Measurements from ENCODE around the gene TLR10. TPM values are rescaled to one million over a fixed set of nuclear protein-coding genes. Genes with fewer than 3 reads are reported as not detected.

TLR10 gene
- total RNA-seq, 1 donor from 2014 or later: 107 TPM

DNA sequence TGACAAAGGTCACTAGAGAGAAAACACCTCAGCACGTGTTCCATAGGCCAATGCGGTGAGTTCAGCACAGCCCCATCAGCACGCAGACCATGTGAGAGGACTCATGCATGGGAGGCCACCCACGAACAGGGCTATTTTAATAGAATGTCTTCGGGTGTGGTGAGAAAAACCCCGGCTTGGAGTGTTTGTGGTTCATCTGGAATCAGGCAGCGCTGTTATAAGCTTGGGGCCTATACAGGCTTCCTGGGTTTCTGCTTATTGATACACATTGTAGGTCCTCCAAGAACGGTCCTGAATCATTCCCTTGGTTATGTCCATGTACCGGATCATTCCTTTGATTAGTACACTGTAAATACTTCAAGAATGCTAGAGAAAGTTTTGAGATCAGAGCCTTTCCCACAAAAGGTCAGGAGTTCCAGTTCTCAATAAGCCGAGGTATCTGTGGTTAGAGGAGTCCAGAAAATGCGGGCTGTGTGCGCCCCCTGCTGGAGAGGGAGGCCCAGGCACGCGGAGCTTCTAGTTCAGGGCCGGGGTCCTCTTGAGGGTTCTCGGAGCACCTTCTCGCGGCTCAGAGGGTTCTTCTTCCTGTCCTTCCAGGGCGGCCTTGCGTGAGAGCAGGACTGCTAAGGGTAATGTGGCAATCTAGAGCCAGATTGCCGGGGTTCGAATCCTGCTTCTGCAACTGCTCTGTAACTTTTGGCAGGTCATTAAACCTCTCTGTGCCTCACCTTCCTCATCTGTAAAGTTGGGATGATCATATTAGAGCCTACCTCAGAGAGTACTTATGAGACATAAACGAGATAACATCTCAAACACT lies 51.8 kb downstream of the TLR10 start:
- POLR2A ChIA-PET: interaction anchor here (0.6 to 1.2 kb wide), 9 partner anchors 30 to 636 kb away, joined by 3 to 9 read pairs (median 3); partner anchors contain the start of gene TLR10
- H3K27ac Mint-ChIP-seq: peak overlapping the region; percentile 65
- ATAC-seq (ENCODE audit: low read depth): peak; percentile 89

DNA sequence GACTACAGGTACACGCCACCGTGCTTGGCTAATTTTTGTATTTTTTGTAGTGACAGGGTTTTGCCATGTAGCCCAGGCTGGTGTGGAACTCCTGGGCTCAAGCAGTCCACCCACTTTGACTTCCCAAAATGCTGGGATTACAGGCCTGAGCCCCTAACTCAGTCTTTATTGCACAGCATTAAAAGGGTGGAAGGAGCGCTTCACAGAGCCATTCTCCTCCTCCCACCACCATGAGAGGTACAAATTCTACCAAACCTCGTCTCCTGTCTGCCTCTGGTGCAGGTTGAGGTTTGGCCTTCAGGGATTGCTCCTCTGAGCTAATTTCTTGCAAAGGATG lies 52.3 kb downstream of the TLR10 start:
- TF ChIP-seq, protein P1, sequence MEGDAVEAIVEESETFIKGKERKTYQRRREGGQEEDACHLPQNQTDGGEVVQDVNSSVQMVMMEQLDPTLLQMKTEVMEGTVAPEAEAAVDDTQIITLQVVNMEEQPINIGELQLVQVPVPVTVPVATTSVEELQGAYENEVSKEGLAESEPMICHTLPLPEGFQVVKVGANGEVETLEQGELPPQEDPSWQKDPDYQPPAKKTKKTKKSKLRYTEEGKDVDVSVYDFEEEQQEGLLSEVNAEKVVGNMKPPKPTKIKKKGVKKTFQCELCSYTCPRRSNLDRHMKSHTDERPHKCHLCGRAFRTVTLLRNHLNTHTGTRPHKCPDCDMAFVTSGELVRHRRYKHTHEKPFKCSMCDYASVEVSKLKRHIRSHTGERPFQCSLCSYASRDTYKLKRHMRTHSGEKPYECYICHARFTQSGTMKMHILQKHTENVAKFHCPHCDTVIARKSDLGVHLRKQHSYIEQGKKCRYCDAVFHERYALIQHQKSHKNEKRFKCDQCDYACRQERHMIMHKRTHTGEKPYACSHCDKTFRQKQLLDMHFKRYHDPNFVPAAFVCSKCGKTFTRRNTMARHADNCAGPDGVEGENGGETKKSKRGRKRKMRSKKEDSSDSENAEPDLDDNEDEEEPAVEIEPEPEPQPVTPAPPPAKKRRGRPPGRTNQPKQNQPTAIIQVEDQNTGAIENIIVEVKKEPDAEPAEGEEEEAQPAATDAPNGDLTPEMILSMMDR (IDR thresholded peaks at IDR 0.05): no peak
- intact Hi-C loops (cut with micrococcal nuclease): loop anchor here (2.0 to 5.0 kb wide), 4 partner anchors 30 to 1128 kb away; partner anchors contain the start of gene TLR1
- Mint-ChIP-seq H3K9me3 (peaks cover 6% of the 10 kb centered on the region), H3K4me3 (peak overlapping the region; percentile 48), H3K36me3 (ENCODE audit: low read depth) (no peaks in the 10 kb centered on the region), H3K4me1 (peaks cover 31% of the 10 kb centered on the region), H3K27ac (peak overlapping the region; percentile 65), H3K27me3 (no peaks in the 10 kb centered on the region)
- ATAC-seq (ENCODE audit: low read depth): no peak
- DNase-seq: no peak
- ChIA-PET CTCF (interaction anchor here (0.7 to 5.6 kb wide), 13 partner anchors 12 to 661 kb away, joined by 3 to 92 read pairs (median 4); partner anchors contain the start of gene TLR10), POLR2A (interaction anchor here (0.6 to 1.2 kb wide), 9 partner anchors 30 to 635 kb away, joined by 3 to 9 read pairs (median 3); partner anchors contain the start of gene TLR10)

More for the DNA sequence above, 51.8 kb downstream of the TLR10 start:
- Mint-ChIP-seq H3K4me1 (peaks cover 31% of the 10 kb centered on the region), H3K27me3 (no peaks in the 10 kb centered on the region), H3K9me3 (peaks cover 6% of the 10 kb centered on the region), H3K36me3 (ENCODE audit: low read depth) (no peaks in the 10 kb centered on the region), H3K4me3 (peak overlapping the region; percentile 48)
- TF ChIP-seq, protein P1 (IDR thresholded peaks at IDR 0.05): no peak
- CTCF ChIA-PET: interaction anchor here (0.7 to 5.6 kb wide), 14 partner anchors 11 to 662 kb away, joined by 3 to 92 read pairs (median 4); partner anchors contain the start of gene TLR10
- peak; percentile 74 for DNase-seq
- intact Hi-C loops (cut with micrococcal nuclease): loop anchor here (1.0 to 5.0 kb wide), 8 partner anchors 30 to 1129 kb away; partner anchors contain the start of gene TLR1

- H3K4me3 Mint-ChIP-seq: no peak overlapping the region
- H3K9me3 Mint-ChIP-seq: peaks cover 3% of the 10 kb centered on the region
- ChIA-PET CTCF (interaction anchor here (1.1 to 5.6 kb wide), 2 partner anchors 54 to 549 kb away, joined by 4 to 92 read pairs; no protein-coding TSS in a partner anchor), POLR2A (no interaction called here)
- H3K36me3 Mint-ChIP-seq (ENCODE audit: low read depth): no peaks in the 10 kb centered on the region
- ATAC-seq (ENCODE audit: low read depth): no peak
- no peaks in the 10 kb centered on the region for H3K27me3 Mint-ChIP-seq
- H3K4me1 Mint-ChIP-seq: peaks cover 21% of the 10 kb centered on the region
- no peak for DNase-seq
- intact Hi-C loops (cut with micrococcal nuclease): no loop called here
- no peak overlapping the region for H3K27ac Mint-ChIP-seq
- TF ChIP-seq, protein P1 (IDR thresholded peaks at IDR 0.05): no peak
Observed at GRCh38 chr4:38728631-38729141, 54.1 kb downstream of the TLR10 start.

- ChIA-PET POLR2A (interaction anchor here (0.5 kb wide), 1 partner anchor 658 kb away, joined by 5 read pairs; no protein-coding TSS in a partner anchor), CTCF (no interaction called here)
- DNase-seq: no peak
- intact Hi-C loops (cut with micrococcal nuclease): no loop called here
- TF ChIP-seq, protein P1 (IDR thresholded peaks at IDR 0.05): no peak
- no peak overlapping the region for H3K27ac Mint-ChIP-seq
- no peaks in the 10 kb centered on the region for H3K27me3 Mint-ChIP-seq
- H3K4me1 Mint-ChIP-seq: peaks cover 6% of the 10 kb centered on the region
- no peaks in the 10 kb centered on the region for H3K36me3 Mint-ChIP-seq (ENCODE audit: low read depth)
- ATAC-seq (ENCODE audit: low read depth): no peak
- H3K4me3 Mint-ChIP-seq: no peak overlapping the region
- H3K9me3 Mint-ChIP-seq: no peaks in the 10 kb centered on the region
Observed at GRCh38 chr4:38724475-38724808, 58.3 kb downstream of the TLR10 start.
